ENCODE measurements around the gene MSN. TPM values are rescaled to one million over a fixed set of nuclear protein-coding genes. Genes with fewer than 3 reads are reported as not detected.

MSN gene
- total RNA-seq, 1 experiment from 2014 or later = 361 TPM

Other genes with a start within 250 kb of the MSN start
- gene LAS1L, start 132.9 kb upstream of the MSN start, total RNA-seq (2014; rRNA removed; shearing (Covaris generic); ENCODE audit: low replicate concordance) = 19.2 and 36.0 TPM in 2 replicates